Lung (tissue), 13 donors: ENCODE results near the gene GULP1. TPM values are rescaled to one million over a fixed set of nuclear protein-coding genes. Genes with fewer than 3 reads are reported as not detected.

Experiments used
- ATAC-seq: fragments of 200-7000 bp; cut with Tn5 transposase; one replicate; pipeline ENCODE4 v1.9.1; 2020; ENCODE audit warnings: moderate number of reproducible peaks; ENCODE audit not compliant: insufficient read depth, low FRiP score
- DNase-seq, 3 donors: peaks; one replicate each; pipeline ENCODE4 v3.0.0-alpha.2; 2013 to 2017
- H3K27ac ChIP-seq, 2 donors: one replicate each; pipeline ENCODE4 v1.5.1; 2013; ENCODE audit warnings: mild to moderate bottlenecking in 2 of 2, moderate library complexity in 2 of 2, control low read depth in 1 of 2, inconsistent platforms in 1 of 2, low read depth in 1 of 2, low read length in 1 of 2
- H3K27me3 ChIP-seq, 3 donors: one replicate each; pipeline ENCODE4 v1.5.1; 2013; ENCODE audit warnings: low read length in 2 of 3; ENCODE audit not compliant: control insufficient read depth in 3 of 3, insufficient read depth in 3 of 3
- H3K36me3 ChIP-seq, 4 donors: one replicate each; pipeline ENCODE4 v1.5.1; 2013; ENCODE audit warnings: low read length in 4 of 4, mild to moderate bottlenecking in 1 of 4, moderate library complexity in 1 of 4; ENCODE audit not compliant: control insufficient read depth in 4 of 4, insufficient read depth in 4 of 4
- H3K4me1 ChIP-seq, 5 donors: one replicate each; pipeline ENCODE4 v1.5.1; 2013; ENCODE audit warnings: low read length in 5 of 5, mild to moderate bottlenecking in 2 of 5, moderate library complexity in 1 of 5; ENCODE audit not compliant: control insufficient read depth in 5 of 5, insufficient read depth in 5 of 5
- H3K4me3 ChIP-seq: one replicate; pipeline ENCODE4 v1.5.1; 2013; ENCODE audit warnings: mild to moderate bottlenecking, control low read depth, moderate library complexity
- H3K9ac ChIP-seq, 2 donors: one replicate each; pipeline ENCODE4 v1.5.1; 2013; ENCODE audit warnings: low read length in 2 of 2, control low read depth in 1 of 2; ENCODE audit not compliant: insufficient read depth in 1 of 2
- H3K9me3 ChIP-seq, 4 donors: one replicate each; pipeline ENCODE4 v1.5.1; 2013; ENCODE audit warnings: low read length in 3 of 4, mild to moderate bottlenecking in 1 of 4, moderate library complexity in 1 of 4; ENCODE audit not compliant: control insufficient read depth in 4 of 4, insufficient read depth in 3 of 4
- CTCF ChIP-seq: IDR thresholded peaks from 2 replicates; pipeline ENCODE4 v1.5.1; 2012; ENCODE audit warnings: mild to moderate bottlenecking; ENCODE audit errors: control extremely low read depth, extremely low read depth
- WGBS, 2 donors: extraction: QIAGEN DNeasy Blood & Tissue Kit; methylation state at CpG; one replicate each; pipeline ENCODE4 v1.1.7; 2013; 5-methylcytosine and 5-hydroxymethylcytosine counted together
- polyA plus RNA-seq, 2 donors: library from polyadenylated mRNA; stranded (reverse); fragments of 200-250 nt; gene quantifications; one replicate each; pipeline ENCODE4 v1.2.1, GENCODE V29; 2013
- small RNA-seq: library from RNA; depleted of rRNA; stranded (forward); fragments of <200 nt; gene quantifications from one replicate; pipeline ENCODE3, GENCODE V24; 2014; ENCODE audit warnings: low replicate concordance
- total RNA-seq, 2 donors: library from RNA; depleted of rRNA in 1 of 2; stranded (reverse); fragments of >200 nt in 1 of 2; gene quantifications; one replicate each; pipeline ENCODE4 v1.2.1, GENCODE V29; 2014 to 2021
- donor health status: control.
- donor health status: control.
- donor health status: Bipolar disorder and iron deficiency.
- donor health status: healthy.
- donor health status: DM: yes; HTN: yes; CAD: no.

GULP1 gene
- total and polyA plus RNA-seq, 4 donors: 9.1 to 86.7 (median 20.1) TPM

- Histone ChIP-seq H3K36me3 (no peaks in the 10 kb centered on the region), H3K9me3 (no peaks in the 10 kb centered on the region), H3K27ac (no peak overlapping the region), H3K9ac (no peak overlapping the region), H3K4me3 (no peak overlapping the region), H3K27me3 (no peaks in the 10 kb centered on the region), H3K4me1 (peaks cover 0 to 24% (median 16%) of the 10 kb centered on the region in 5 donors)
- DNase-seq: peak in 2 of 3 donors; percentile 43 to 52
- no peak for TF ChIP-seq CTCF
- no peak for ATAC-seq
Measured at GRCh38 chr2:188629753-188630527, 338.3 kb downstream of the GULP1 start.

- Histone ChIP-seq H3K9me3 (no peaks in the 10 kb centered on the region), H3K27ac (no peak overlapping the region), H3K9ac (no peak overlapping the region), H3K36me3 (no peaks in the 10 kb centered on the region), H3K4me3 (no peak overlapping the region), H3K4me1 (peaks cover 0 to 24% (median 16%) of the 10 kb centered on the region in 5 donors), H3K27me3 (no peaks in the 10 kb centered on the region)
- no peak for TF ChIP-seq CTCF
- peak; percentile 35 to 85 (median 77) for DNase-seq
- 76 to 77% methylated on average over 9 of the region's 9 CpGs for WGBS, 2 donors
- no peak for ATAC-seq
Measured at GRCh38 chr2:188631037-188631809, 339.5 kb downstream of the GULP1 start.

GRCh38 chr2:188634656-188635055, 343.0 kb downstream of the GULP1 start:
- Histone ChIP-seq H3K4me3 (no peak overlapping the region), H3K9ac (no peak overlapping the region), H3K27me3 (no peaks in the 10 kb centered on the region), H3K27ac (no peak overlapping the region), H3K4me1 (peaks cover 0 to 24% (median 13%) of the 10 kb centered on the region in 5 donors), H3K9me3 (no peaks in the 10 kb centered on the region), H3K36me3 (no peaks in the 10 kb centered on the region)
- DNase-seq (no peak), ATAC-seq (no peak)
- no peak for TF ChIP-seq CTCF
- 89% methylated on average over 1 of the region's 1 CpG for WGBS, 2 donors

Small RNA genes within 50 kb of the gene (small RNA-seq; reads per million reads assigned to genes)
- 2.3 reads per million, percentile 91 among the genes with 10 or more reads in this experiment for gene MIR561
- gene RNA5SP114: not detected
